A549 (cell line): ENCODE results near the gene COX4I1.

ENCODE experiments used
- CHD2 ChIP-seq: fragments of 150-350 bp; IDR thresholded peaks from 2 replicates; pipeline ENCODE4 v1.6.1; 2014; ENCODE audit warnings: low read length; ENCODE audit not compliant: partially characterized antibody
- EP300 ChIP-seq, 2 experiments: fragments of >200 bp; sonication (Bioruptor Twin); formaldehyde crosslinking; IDR thresholded peaks; 2 replicates in 1 of 2; 3 replicates in 1 of 2; pipeline ENCODE4 v1.6.1; 2016 to 2017
- KDM1A ChIP-seq: fragments of 200-600 bp; sonication (generic); IDR thresholded peaks from 2 replicates; pipeline ENCODE4 v1.6.1; 2016; ENCODE audit warnings: low read depth, mild to moderate bottlenecking
- MAFK ChIP-seq: fragments of 450-650 bp; IDR thresholded peaks from 2 replicates; pipeline ENCODE4 v1.6.1; 2014; ENCODE audit not compliant: partially characterized antibody
- MAZ ChIP-seq: fragments of 150-350 bp; IDR thresholded peaks from 2 replicates; pipeline ENCODE4 v1.6.1; 2014; ENCODE audit warnings: antibody characterized with exemption, low read depth, low read length, borderline replicate concordance
- NFE2L2 ChIP-seq: fragments of 150-350 bp; conservative IDR thresholded peaks from 2 replicates; pipeline ENCODE4 v1.6.1; 2014; ENCODE audit warnings: low read length
- POLR2A ChIP-seq: IDR thresholded peaks from 2 replicates; pipeline ENCODE4 v1.6.1; 2012; ENCODE audit warnings: mild to moderate bottlenecking, low read length
- POLR2AphosphoS2 ChIP-seq: conservative IDR thresholded peaks from 2 replicates; pipeline ENCODE4 v1.6.1; 2012; ENCODE audit warnings: low read length, improper control_type of control experiment, inconsistent platforms
- RCOR1 ChIP-seq: fragments of 150-350 bp; IDR thresholded peaks from 2 replicates; pipeline ENCODE4 v1.6.1; 2014; ENCODE audit warnings: antibody characterized with exemption, low read length, low read depth
- SMC3 ChIP-seq: fragments of >200 bp; sonication (Bioruptor Twin); formaldehyde crosslinking; IDR thresholded peaks from 3 replicates; pipeline ENCODE4 v1.6.1; 2018; ENCODE audit warnings: inconsistent platforms
- SREBF2 ChIP-seq: fragments of 450-650 bp; IDR thresholded peaks from 2 replicates; pipeline ENCODE4 v1.6.1; 2014; ENCODE audit warnings: mild to moderate bottlenecking, moderate library complexity
- TF ChIP-seq, protein P1 (sequence below): fragments of >200 bp; sonication (Bioruptor Twin); formaldehyde crosslinking; IDR thresholded peaks from 3 replicates; pipeline ENCODE4 v1.5.1; 2016
- TF ChIP-seq, protein P2 (sequence below): IDR thresholded peaks from 2 replicates; pipeline ENCODE4 v1.6.1; 2012
- TF ChIP-seq, protein P3 (sequence below): fragments of 200-600 bp; sonication (generic); IDR thresholded peaks from 2 replicates; pipeline ENCODE4 v1.6.1; 2016; ENCODE audit warnings: antibody characterized with exemption, mild to moderate bottlenecking, moderate library complexity

DNA sequence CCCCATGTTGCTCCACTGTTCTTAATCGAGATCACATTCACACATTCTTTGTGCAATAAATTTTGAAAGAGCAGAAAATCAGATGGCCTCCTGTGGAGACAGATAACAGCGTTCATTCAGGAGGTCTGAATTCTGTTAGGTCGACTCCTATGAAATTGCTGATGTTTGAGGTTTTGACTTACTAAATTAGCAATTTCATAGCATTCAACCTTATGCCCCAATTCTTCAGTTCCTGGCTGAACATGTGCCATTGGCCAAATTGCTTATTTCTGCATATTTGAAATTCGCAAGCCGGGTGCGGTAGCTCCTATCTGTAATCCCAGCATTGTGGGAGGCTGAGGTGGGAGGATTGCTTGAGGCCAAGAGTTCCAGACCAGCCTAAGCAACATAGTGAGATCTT, 26.5 kb upstream of the COX4I1 start:
- TF ChIP-seq NFE2L2 (no peak), POLR2A (no peak), SMC3 (no peak), RCOR1 (no peak), KDM1A (no peak), POLR2AphosphoS2 (no peak), SREBF2 (no peak), MAFK (peak; percentile 50), EP300 (IDR thresholded peaks at IDR 0.05) (no peak), MAZ (no peak), CHD2 (no peak)
- TF ChIP-seq, protein P1, sequence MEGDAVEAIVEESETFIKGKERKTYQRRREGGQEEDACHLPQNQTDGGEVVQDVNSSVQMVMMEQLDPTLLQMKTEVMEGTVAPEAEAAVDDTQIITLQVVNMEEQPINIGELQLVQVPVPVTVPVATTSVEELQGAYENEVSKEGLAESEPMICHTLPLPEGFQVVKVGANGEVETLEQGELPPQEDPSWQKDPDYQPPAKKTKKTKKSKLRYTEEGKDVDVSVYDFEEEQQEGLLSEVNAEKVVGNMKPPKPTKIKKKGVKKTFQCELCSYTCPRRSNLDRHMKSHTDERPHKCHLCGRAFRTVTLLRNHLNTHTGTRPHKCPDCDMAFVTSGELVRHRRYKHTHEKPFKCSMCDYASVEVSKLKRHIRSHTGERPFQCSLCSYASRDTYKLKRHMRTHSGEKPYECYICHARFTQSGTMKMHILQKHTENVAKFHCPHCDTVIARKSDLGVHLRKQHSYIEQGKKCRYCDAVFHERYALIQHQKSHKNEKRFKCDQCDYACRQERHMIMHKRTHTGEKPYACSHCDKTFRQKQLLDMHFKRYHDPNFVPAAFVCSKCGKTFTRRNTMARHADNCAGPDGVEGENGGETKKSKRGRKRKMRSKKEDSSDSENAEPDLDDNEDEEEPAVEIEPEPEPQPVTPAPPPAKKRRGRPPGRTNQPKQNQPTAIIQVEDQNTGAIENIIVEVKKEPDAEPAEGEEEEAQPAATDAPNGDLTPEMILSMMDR = no peak
- TF ChIP-seq, protein P2, sequence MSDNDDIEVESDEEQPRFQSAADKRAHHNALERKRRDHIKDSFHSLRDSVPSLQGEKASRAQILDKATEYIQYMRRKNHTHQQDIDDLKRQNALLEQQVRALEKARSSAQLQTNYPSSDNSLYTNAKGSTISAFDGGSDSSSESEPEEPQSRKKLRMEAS = no peak
- TF ChIP-seq, protein P3, sequence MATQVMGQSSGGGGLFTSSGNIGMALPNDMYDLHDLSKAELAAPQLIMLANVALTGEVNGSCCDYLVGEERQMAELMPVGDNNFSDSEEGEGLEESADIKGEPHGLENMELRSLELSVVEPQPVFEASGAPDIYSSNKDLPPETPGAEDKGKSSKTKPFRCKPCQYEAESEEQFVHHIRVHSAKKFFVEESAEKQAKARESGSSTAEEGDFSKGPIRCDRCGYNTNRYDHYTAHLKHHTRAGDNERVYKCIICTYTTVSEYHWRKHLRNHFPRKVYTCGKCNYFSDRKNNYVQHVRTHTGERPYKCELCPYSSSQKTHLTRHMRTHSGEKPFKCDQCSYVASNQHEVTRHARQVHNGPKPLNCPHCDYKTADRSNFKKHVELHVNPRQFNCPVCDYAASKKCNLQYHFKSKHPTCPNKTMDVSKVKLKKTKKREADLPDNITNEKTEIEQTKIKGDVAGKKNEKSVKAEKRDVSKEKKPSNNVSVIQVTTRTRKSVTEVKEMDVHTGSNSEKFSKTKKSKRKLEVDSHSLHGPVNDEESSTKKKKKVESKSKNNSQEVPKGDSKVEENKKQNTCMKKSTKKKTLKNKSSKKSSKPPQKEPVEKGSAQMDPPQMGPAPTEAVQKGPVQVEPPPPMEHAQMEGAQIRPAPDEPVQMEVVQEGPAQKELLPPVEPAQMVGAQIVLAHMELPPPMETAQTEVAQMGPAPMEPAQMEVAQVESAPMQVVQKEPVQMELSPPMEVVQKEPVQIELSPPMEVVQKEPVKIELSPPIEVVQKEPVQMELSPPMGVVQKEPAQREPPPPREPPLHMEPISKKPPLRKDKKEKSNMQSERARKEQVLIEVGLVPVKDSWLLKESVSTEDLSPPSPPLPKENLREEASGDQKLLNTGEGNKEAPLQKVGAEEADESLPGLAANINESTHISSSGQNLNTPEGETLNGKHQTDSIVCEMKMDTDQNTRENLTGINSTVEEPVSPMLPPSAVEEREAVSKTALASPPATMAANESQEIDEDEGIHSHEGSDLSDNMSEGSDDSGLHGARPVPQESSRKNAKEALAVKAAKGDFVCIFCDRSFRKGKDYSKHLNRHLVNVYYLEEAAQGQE = no peak
